H1 (cell line): Measurements from ENCODE around the gene IRF7. TPM values are rescaled to one million over a fixed set of nuclear protein-coding genes. Genes with fewer than 3 reads are reported as not detected.

Experiments
- CTCF ChIA-PET: fragments of 300-600 bp; sonication (Branson Sonifier 250); formaldehyde crosslinking; loops from one replicate; lab custom pipeline; 2021; ENCODE audit not compliant: partially characterized antibody; lab: Charles Lee
- POLR2A ChIA-PET: fragments of 300-600 bp; sonication (Branson Sonifier 250); formaldehyde crosslinking; loops from one replicate; lab custom pipeline; 2021; ENCODE audit warnings: inconsistent platforms; ENCODE audit not compliant: partially characterized antibody; lab: Charles Lee
- DNase-seq, 2 experiments: peaks; one replicate each; pipeline versions ENCODE4 v3.0.0 to v3.0.0-alpha.2; 2010 to 2022; ENCODE audit warnings: low spot score in 2 of 2, low read depth in 1 of 2, mixed read lengths in 1 of 2
- FAIRE-seq: peaks from 2 replicates; lab custom pipeline; 2011; peaks lifted over from hg19 to GRCh38; lab: Jason Lieb, UNC
- H2AFZ ChIP-seq: 2 replicates; pipeline ENCODE4 v1.8.1; 2012; ENCODE audit warnings: low read length, inconsistent platforms
- H2AK5ac ChIP-seq: 2 replicates; pipeline ENCODE4 v1.6.1; 2013; ENCODE audit warnings: low read depth, low read length
- H2BK120ac ChIP-seq: replicated peaks from 2 replicates; pipeline ENCODE3; 2013; ENCODE audit warnings: low read depth, low read length, inconsistent platforms
- H2BK12ac ChIP-seq: 2 replicates; pipeline ENCODE4 v1.6.1; 2013; ENCODE audit warnings: low read depth, low read length
- H2BK15ac ChIP-seq: 2 replicates; pipeline ENCODE4 v1.6.1; 2013; ENCODE audit warnings: low read length
- H2BK20ac ChIP-seq: 2 replicates; pipeline ENCODE4 v1.6.1; 2013; ENCODE audit warnings: low read length
- H2BK5ac ChIP-seq: 2 replicates; pipeline ENCODE4 v1.6.1; 2013; ENCODE audit warnings: low read depth, low read length
- H3K14ac ChIP-seq: 2 replicates; pipeline ENCODE4 v1.6.1; 2013; ENCODE audit warnings: inconsistent platforms; ENCODE audit not compliant: insufficient read length
- H3K18ac ChIP-seq: 2 replicates; pipeline ENCODE4 v1.6.1; 2013; ENCODE audit warnings: low read length; ENCODE audit errors: extremely low read depth
- H3K23ac ChIP-seq: 2 replicates; pipeline ENCODE4 v1.6.1; 2013; ENCODE audit warnings: inconsistent platforms; ENCODE audit not compliant: insufficient read length
- H3K23me2 ChIP-seq: 2 replicates; pipeline ENCODE4 v1.6.1; 2013; ENCODE audit warnings: low read depth, low read length
- H3K27ac ChIP-seq: 2 replicates; pipeline ENCODE4 v1.6.1; 2011; ENCODE audit warnings: low read depth, low read length, inconsistent platforms
- H3K27me3 ChIP-seq, 4 experiments: replicated peaks in 1 of 4; 1 replicate in 1 of 4; 2 replicates in 3 of 4; pipeline versions ENCODE4 v1.6.1 to v1.8.1; 2011 to 2013; ENCODE audit warnings: low read length in 3 of 4, mild to moderate bottlenecking in 3 of 4, inconsistent platforms in 2 of 4, mixed read lengths in 2 of 4, moderate library complexity in 1 of 4; ENCODE audit not compliant: control insufficient read depth in 3 of 4, insufficient read depth in 3 of 4; ENCODE audit errors: extremely low read depth in 1 of 4
- H3K36me3 ChIP-seq, 4 experiments: 2 replicates each; pipeline versions ENCODE4 v1.6.1 to v1.8.1; 2011 to 2013; ENCODE audit warnings: mild to moderate bottlenecking in 4 of 4, low read length in 3 of 4, moderate library complexity in 2 of 4, control low read depth in 1 of 4, inconsistent platforms in 1 of 4; ENCODE audit not compliant: insufficient read depth in 4 of 4, control insufficient read depth in 2 of 4
- H3K4ac ChIP-seq: replicated peaks from 2 replicates; pipeline ENCODE3; 2013; ENCODE audit warnings: low read length, low read depth, mixed read lengths, inconsistent platforms; ENCODE audit not compliant: insufficient read length
- H3K4me1 ChIP-seq, 4 experiments: replicated peaks in 1 of 4; 1 replicate in 1 of 4; 2 replicates in 3 of 4; pipeline versions ENCODE4 v1.6.1 to v1.8.1; 2011 to 2013; ENCODE audit warnings: low read length in 3 of 4, inconsistent platforms in 2 of 4, mixed read lengths in 1 of 4; ENCODE audit not compliant: insufficient read depth in 4 of 4, control insufficient read depth in 3 of 4
- H3K4me2 ChIP-seq, 2 experiments: 2 replicates each; pipeline versions ENCODE4 v1.6.1 to v1.8.1; 2011 to 2013; ENCODE audit warnings: low read depth in 2 of 2, low read length in 2 of 2, control low read depth in 1 of 2, inconsistent platforms in 1 of 2, mild to moderate bottlenecking in 1 of 2; ENCODE audit not compliant: insufficient read depth in 1 of 2
- H3K4me3 ChIP-seq, 4 experiments: fragments of 200-600, 300-600 bp in 1 of 4; sonication (generic), shearing (Covaris generic), sonication (Bioruptor Twin) in 1 of 4; 2 replicates each; pipeline versions ENCODE4 v1.5.1 to v1.8.1; 2011 to 2016; ENCODE audit warnings: low read length in 4 of 4, low read depth in 3 of 4, control low read depth in 2 of 4, inconsistent platforms in 2 of 4, mild to moderate bottlenecking in 2 of 4, mixed read lengths in 1 of 4, moderate library complexity in 1 of 4; ENCODE audit not compliant: insufficient read depth in 2 of 4; ENCODE audit errors: extremely low read depth in 1 of 4
- H3K56ac ChIP-seq: replicated peaks from 2 replicates; pipeline ENCODE3; 2013; ENCODE audit warnings: low read depth, mild to moderate bottlenecking, mixed read lengths, low read length, inconsistent platforms; ENCODE audit not compliant: insufficient read length
- H3K79me1 ChIP-seq: 2 replicates; pipeline ENCODE4 v1.6.1; 2013; ENCODE audit warnings: low read depth, low read length, control low read depth
- H3K79me2 ChIP-seq, 2 experiments: 2 replicates each; pipeline versions ENCODE4 v1.6.1 to v1.8.1; 2012 to 2013; ENCODE audit warnings: low read length in 2 of 2, mild to moderate bottlenecking in 2 of 2, inconsistent platforms in 1 of 2; ENCODE audit not compliant: insufficient read depth in 2 of 2, control insufficient read depth in 1 of 2
- H3K9ac ChIP-seq, 4 experiments: replicated peaks in 1 of 4; 1 replicate in 1 of 4; 2 replicates in 3 of 4; pipeline versions ENCODE4 v1.6.1 to v1.8.1; 2011 to 2013; ENCODE audit warnings: low read depth in 3 of 4, low read length in 3 of 4, control low read depth in 2 of 4, mild to moderate bottlenecking in 2 of 4, moderate library complexity in 2 of 4, inconsistent platforms in 1 of 4; ENCODE audit errors: extremely low read depth in 1 of 4
- H3K9me3 ChIP-seq, 2 experiments: 2 replicates each; pipeline versions ENCODE4 v1.6.1 to v1.8.1; 2012 to 2013; ENCODE audit warnings: mild to moderate bottlenecking in 2 of 2, moderate library complexity in 2 of 2, control low read depth in 1 of 2, inconsistent platforms in 1 of 2, low read depth in 1 of 2, low read length in 1 of 2, mixed read lengths in 1 of 2; ENCODE audit not compliant: insufficient read depth in 2 of 2
- H4K20me1 ChIP-seq, 2 experiments: replicated peaks in 1 of 2; 2 replicates each; pipeline versions ENCODE3 to v1.8.1; 2011 to 2013; ENCODE audit warnings: inconsistent platforms in 2 of 2, low read length in 2 of 2, mild to moderate bottlenecking in 1 of 2; ENCODE audit not compliant: insufficient read depth in 2 of 2, control insufficient read depth in 1 of 2
- H4K5ac ChIP-seq: 2 replicates; pipeline ENCODE4 v1.6.1; 2013; ENCODE audit warnings: low read length, low read depth, mixed read lengths, inconsistent platforms; ENCODE audit not compliant: insufficient read length
- H4K8ac ChIP-seq: 2 replicates; pipeline ENCODE4 v1.8.0; 2013; ENCODE audit warnings: mild to moderate bottlenecking, moderate library complexity, low read length, inconsistent platforms; ENCODE audit not compliant: insufficient read depth; ENCODE audit errors: extremely low read depth
- H4K91ac ChIP-seq: replicated peaks from 2 replicates; pipeline ENCODE3; 2013; ENCODE audit warnings: low read length, mixed read lengths, inconsistent platforms; ENCODE audit not compliant: insufficient read length
- EGR1 ChIP-seq: IDR thresholded peaks from 2 replicates; pipeline ENCODE4 v1.6.1; 2011; ENCODE audit warnings: low read depth, low read length, borderline replicate concordance
- KDM5A ChIP-seq: fragments of 200-600 bp; IDR thresholded peaks from 2 replicates; pipeline ENCODE4 v1.7.1; 2012; ENCODE audit warnings: mild to moderate bottlenecking, low read length, inconsistent platforms, mixed read lengths
- POLR2AphosphoS5 ChIP-seq: IDR thresholded peaks from 2 replicates; pipeline ENCODE4 v1.6.1; 2011; ENCODE audit warnings: low read depth, low read length
- WGBS, 2 experiments: shearing (Covaris generic) in 1 of 2; methylation state at CpG; one replicate each; pipeline versions ENCODE4 v1.1.6 to v1.1.7; 2013 to 2015; ENCODE audit warnings: low lambda C conversion rate in 2 of 2, mixed read lengths in 2 of 2, inconsistent platforms in 1 of 2, low coverage in 1 of 2, missing lambda C conversion rate in 1 of 2; ENCODE audit not compliant: insufficient replicate concordance in 2 of 2, insufficient coverage in 1 of 2, insufficient read length in 1 of 2; ENCODE audit errors: extremely low coverage in 1 of 2, missing lambda C conversion rate in 1 of 2; 5-methylcytosine and 5-hydroxymethylcytosine counted together
- polyA plus RNA-seq, 7 experiments: library from polyadenylated mRNA; depleted of rRNA in 3 of 7; stranded (reverse) in 5 of 7; unstranded in 2 of 7; fragments of >200 nt in 5 of 7; fragments of 200-250 nt in 2 of 7; gene quantifications; 1 replicate in 5 of 7; 2 replicates in 1 of 7; 4 replicates in 1 of 7; pipeline versions ENCODE4 v1.2.1 to v1.2.3, GENCODE V29; 2011 to 2013; ENCODE audit warnings: missing spikeins in 2 of 7, mixed read lengths in 2 of 7
- total RNA-seq: library from RNA; stranded (reverse); fragmentation: NEBNext Ultra II Directional; extraction: Animal tissue kit (Norgen Biotek cat#: 25700); gene quantifications from 2 replicates; pipeline ENCODE4 v1.2.1, GENCODE V29; 2021

The IRF7 gene
- total and polyA plus RNA-seq, 2 of the 8 experiments (the other 6 are each of a cell fraction or from before 2014, with no cell fraction given): 9.1 to 9.6 TPM

DNA sequence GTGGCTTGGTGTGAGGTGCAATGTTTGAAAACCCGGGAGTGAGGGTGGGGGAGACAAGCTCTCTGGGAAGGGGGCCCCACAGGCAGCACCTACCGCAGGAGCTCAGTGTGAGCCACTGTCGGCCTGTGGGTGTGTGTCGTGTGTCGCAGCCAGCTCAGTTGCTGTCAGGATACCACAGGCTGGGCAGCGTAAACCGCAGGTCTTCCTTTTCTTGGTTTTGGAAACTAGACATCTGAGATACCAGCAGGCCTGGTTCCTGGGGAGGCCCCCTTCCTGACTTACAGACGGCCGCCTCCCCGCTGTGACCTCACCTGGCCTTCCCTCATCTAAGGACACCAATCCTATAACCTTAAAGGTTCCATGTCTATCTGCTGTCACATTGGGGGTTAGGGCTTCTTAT lies 19.4 kb downstream of the IRF7 start:
- no peak overlapping the region for H3K4me2 ChIP-seq
- CTCF ChIA-PET: interaction anchor here (0.7 to 2.4 kb wide), 9 partner anchors 12 to 167 kb away, joined by 3 to 8 read pairs (median 3); partner anchors contain the start of gene SCT

More for the DNA sequence above, 19.4 kb downstream of the IRF7 start:
- H3K14ac ChIP-seq: no peak overlapping the region
- peaks cover 4% of the 10 kb centered on the region; the same call in 1 of the 2 replicates for H3K79me1 ChIP-seq
- POLR2A ChIA-PET: interaction anchor here (0.7 kb wide), 1 partner anchor 15 kb away, joined by 3 read pairs; no protein-coding TSS in a partner anchor
- no peak overlapping the region for H2BK5ac ChIP-seq
- H4K91ac ChIP-seq: no peak overlapping the region
- H2AFZ ChIP-seq: no peak overlapping the region
- H4K5ac ChIP-seq: no peak overlapping the region
- FAIRE-seq (no peak), DNase-seq (no peak)
- 98% methylated on average over 9 of the region's 10 CpGs; no CpG with 5 or more reads in 1 of the 2 experiments for WGBS, 2 experiments
- no peak overlapping the region for H3K9ac ChIP-seq
- H3K36me3 ChIP-seq: peaks cover 20 to 62% (median 50%) of the 10 kb centered on the region in 4 experiments
- H3K9me3 ChIP-seq: no peaks in the 10 kb centered on the region
- H3K4me1 ChIP-seq: no peaks in the 10 kb centered on the region
- no peaks in the 10 kb centered on the region for H3K27me3 ChIP-seq
- H3K18ac ChIP-seq: no peak overlapping the region
- no peak overlapping the region for H2BK12ac ChIP-seq
- H3K27ac ChIP-seq: no peak overlapping the region
- H2AK5ac ChIP-seq: no peak overlapping the region
- peaks cover 5 to 6% of the 10 kb centered on the region in 2 experiments for H4K20me1 ChIP-seq
- H3K4me3 ChIP-seq: no peak overlapping the region
- no peaks in the 10 kb centered on the region; a peak in 1 of 4 replicates for H3K79me2 ChIP-seq
- no peak overlapping the region for H2BK15ac ChIP-seq
- no peaks in the 10 kb centered on the region for H3K23me2 ChIP-seq
- no peak overlapping the region for H3K23ac ChIP-seq
- no peak overlapping the region for H2BK120ac ChIP-seq
- H3K4ac ChIP-seq: no peak overlapping the region
- TF ChIP-seq KDM5A: no peak
- TF ChIP-seq POLR2AphosphoS5: no peak
- TF ChIP-seq EGR1: no peak
- H3K56ac ChIP-seq: no peak overlapping the region
- no peak overlapping the region for H2BK20ac ChIP-seq
- no peak overlapping the region for H4K8ac ChIP-seq
